SK-N-SH (cell line): ENCODE results near the gene UCP1. TPM values are rescaled to one million over a fixed set of nuclear protein-coding genes. Genes with fewer than 3 reads are reported as not detected.

ENCODE experiments used
- CTCF ChIA-PET: fragments of 300-600, 350-600 bp; formaldehyde crosslinking; extraction: SDS; loops from one replicate; lab custom pipeline; 2021; lab: Yijun Ruan, JAX
- POLR2A ChIA-PET: fragments of 350-600 bp; sonication (Branson Sonifier 250); formaldehyde crosslinking; extraction: SDS; loops from one replicate; lab custom pipeline; 2020; ENCODE audit warnings: antibody characterized with exemption, inconsistent platforms; lab: Yijun Ruan, JAX
- DNase-seq: peaks from one replicate; pipeline ENCODE4 v3.0.0; 2012
- H2AFZ ChIP-seq: fragments of 200-600 bp; sonication (generic); 2 replicates; pipeline ENCODE4 v1.8.1; 2016; ENCODE audit warnings: antibody characterized with exemption, mild to moderate bottlenecking, low read depth
- H3F3A ChIP-seq: fragments of 200-600 bp; sonication (generic); replicated peaks from 2 replicates; pipeline ENCODE3; 2016; ENCODE audit warnings: antibody characterized with exemption, mild to moderate bottlenecking; ENCODE audit not compliant: insufficient read depth
- H3K27ac ChIP-seq, 2 experiments: fragments of 200-500 bp in 1 of 2; fragments of 200-600 bp in 1 of 2; sonication (Bioruptor generic) in 1 of 2; sonication (generic), shearing (Covaris generic) in 1 of 2; 2 replicates each; pipeline versions ENCODE4 v1.5.1 to v1.6.1; 2014 to 2016; ENCODE audit warnings: low read depth in 2 of 2, inconsistent platforms in 1 of 2, low read length in 1 of 2, mild to moderate bottlenecking in 1 of 2, mixed read lengths in 1 of 2
- H3K27me3 ChIP-seq: fragments of 200-600 bp; sonication (generic), shearing (Covaris generic); 2 replicates; pipeline ENCODE4 v1.6.1; 2016; ENCODE audit warnings: mixed run types; ENCODE audit not compliant: insufficient read depth
- H3K36me3 ChIP-seq, 2 experiments: fragments of 200-500 bp in 1 of 2; fragments of 200-600 bp in 1 of 2; sonication (Bioruptor generic) in 1 of 2; sonication (generic) in 1 of 2; replicated peaks in 1 of 2; 2 replicates each; pipeline versions ENCODE3 to v1.5.1; 2014 to 2016; ENCODE audit warnings: low read length in 1 of 2, mild to moderate bottlenecking in 1 of 2; ENCODE audit not compliant: insufficient read depth in 2 of 2, control insufficient read depth in 1 of 2
- H3K4me1 ChIP-seq, 2 experiments: fragments of 200-500 bp in 1 of 2; fragments of 200-600 bp in 1 of 2; sonication (Bioruptor generic) in 1 of 2; sonication (generic), shearing (Covaris generic) in 1 of 2; 2 replicates each; pipeline versions ENCODE4 v1.5.1 to v1.6.1; 2014 to 2016; ENCODE audit warnings: low read depth in 1 of 2, low read length in 1 of 2, mixed run types in 1 of 2; ENCODE audit not compliant: insufficient read depth in 2 of 2, control insufficient read depth in 1 of 2
- H3K4me2 ChIP-seq: fragments of 200-600 bp; sonication (generic), shearing (Covaris generic); 2 replicates; pipeline ENCODE4 v1.6.1; 2017; ENCODE audit warnings: mixed run types
- H3K4me3 ChIP-seq, 2 experiments: fragments of 200-500 bp in 1 of 2; fragments of 200-600 bp in 1 of 2; sonication (Bioruptor generic) in 1 of 2; sonication (generic), shearing (Covaris generic) in 1 of 2; 2 replicates each; pipeline versions ENCODE4 v1.5.1 to v1.8.1; 2014 to 2016; ENCODE audit warnings: low read depth in 2 of 2, inconsistent platforms in 1 of 2, low read length in 1 of 2, mild to moderate bottlenecking in 1 of 2, mixed read lengths in 1 of 2, moderate library complexity in 1 of 2
- H3K79me2 ChIP-seq: fragments of 200-600 bp; sonication (generic); 2 replicates; pipeline ENCODE4 v1.8.1; 2017; ENCODE audit warnings: mild to moderate bottlenecking; ENCODE audit not compliant: insufficient read depth
- H3K9ac ChIP-seq: fragments of 200-600 bp; sonication (generic); 2 replicates; pipeline ENCODE4 v1.6.1; 2017; ENCODE audit warnings: mixed run types
- H3K9me2 ChIP-seq: fragments of 200-600 bp; sonication (generic); 2 replicates; pipeline ENCODE4 v1.6.1; 2017; ENCODE audit warnings: mixed run types
- H3K9me3 ChIP-seq: fragments of 200-600 bp; sonication (generic); 2 replicates; pipeline ENCODE4 v1.6.1; 2017; ENCODE audit warnings: mixed run types, mild to moderate bottlenecking, moderate library complexity
- H4K20me1 ChIP-seq: fragments of 200-600 bp; sonication (generic); 2 replicates; pipeline ENCODE4 v1.6.1; 2017; ENCODE audit warnings: mild to moderate bottlenecking, mixed run types; ENCODE audit not compliant: insufficient read depth
- CHD2 ChIP-seq: fragments of 150-350 bp; IDR thresholded peaks from 2 replicates; pipeline ENCODE4 v1.6.1; 2018; ENCODE audit warnings: low read length; ENCODE audit not compliant: partially characterized antibody
- EP300 ChIP-seq, 2 experiments: IDR thresholded peaks; 2 replicates each; pipeline versions ENCODE4 v1.4.0 to v1.6.1; 2012; ENCODE audit warnings: borderline replicate concordance in 1 of 2, low read depth in 1 of 2, low read length in 1 of 2
- EZH2phosphoT487 ChIP-seq: fragments of 200-600 bp; sonication (generic); IDR thresholded peaks from 2 replicates; pipeline ENCODE4 v1.6.1; 2017; ENCODE audit warnings: low read depth, mixed run types, mild to moderate bottlenecking, antibody characterized with exemption, moderate library complexity, borderline replicate concordance
- FOSL2 ChIP-seq: IDR thresholded peaks from 2 replicates; pipeline ENCODE4 v1.4.0; 2012; ENCODE audit warnings: low read depth, mild to moderate bottlenecking, moderate library complexity, borderline replicate concordance
- FOXJ3 ChIP-seq: sonication (generic); formaldehyde crosslinking; IDR thresholded peaks from 2 replicates; pipeline ENCODE4 v1.5.1; 2020; ENCODE audit warnings: mild to moderate bottlenecking, missing genetic modification reagents
- GABPA ChIP-seq: IDR thresholded peaks from 2 replicates; pipeline ENCODE4 v1.4.0; 2012; ENCODE audit warnings: low read depth, mild to moderate bottlenecking
- JUND ChIP-seq: IDR thresholded peaks from 2 replicates; pipeline ENCODE4 v1.4.0; 2012
- MEF2A ChIP-seq: IDR thresholded peaks from 2 replicates; pipeline ENCODE4 v1.4.0; 2012; ENCODE audit warnings: low read depth, borderline replicate concordance
- NFIC ChIP-seq: IDR thresholded peaks from 2 replicates; pipeline ENCODE4 v1.4.0; 2012; ENCODE audit warnings: borderline replicate concordance
- NRF1 ChIP-seq: IDR thresholded peaks from 2 replicates; pipeline ENCODE4 v1.6.1; 2012; ENCODE audit warnings: low read depth, mild to moderate bottlenecking, low read length
- POLR2AphosphoS5 ChIP-seq: IDR thresholded peaks from 2 replicates; pipeline ENCODE4 v1.6.1; 2012; ENCODE audit warnings: low read depth, low read length
- RAD21 ChIP-seq: IDR thresholded peaks from 2 replicates; pipeline ENCODE4 v1.6.1; 2012; ENCODE audit warnings: mild to moderate bottlenecking, low read length
- RFX5 ChIP-seq: IDR thresholded peaks from 2 replicates; pipeline ENCODE4 v1.6.1; 2012; ENCODE audit warnings: mild to moderate bottlenecking, improper control_type of control experiment, low read length
- RXRA ChIP-seq: IDR thresholded peaks from 2 replicates; pipeline ENCODE4 v1.4.0; 2012; ENCODE audit warnings: low read depth, mild to moderate bottlenecking, borderline replicate concordance
- SIN3A ChIP-seq: IDR thresholded peaks from 2 replicates; pipeline ENCODE4 v1.6.1; 2012; ENCODE audit warnings: low read depth, mild to moderate bottlenecking, low read length, moderate library complexity, borderline replicate concordance
- TAF1 ChIP-seq: IDR thresholded peaks from 2 replicates; pipeline ENCODE4 v1.6.1; 2012; ENCODE audit warnings: low read depth, mild to moderate bottlenecking, low read length, moderate library complexity, borderline replicate concordance
- TEAD4 ChIP-seq: IDR thresholded peaks from 2 replicates; pipeline ENCODE4 v1.4.0; 2012; ENCODE audit warnings: mild to moderate bottlenecking, borderline replicate concordance; ENCODE audit not compliant: insufficient read depth
- WGBS: methylation state at CpG from one replicate; pipeline ENCODE4 v1.1.6; 2017; ENCODE audit warnings: low lambda C conversion rate; 5-methylcytosine and 5-hydroxymethylcytosine counted together
- polyA plus RNA-seq, 3 experiments: library from polyadenylated mRNA; depleted of rRNA; stranded (reverse); fragments of >200 nt; gene quantifications; 2 replicates each; pipeline ENCODE4 v1.2.3, GENCODE V29; 2012

UCP1 gene
- polyA plus RNA-seq, 1 of the 3 experiments (the other 2 are of a cell fraction): not detected

DNA sequence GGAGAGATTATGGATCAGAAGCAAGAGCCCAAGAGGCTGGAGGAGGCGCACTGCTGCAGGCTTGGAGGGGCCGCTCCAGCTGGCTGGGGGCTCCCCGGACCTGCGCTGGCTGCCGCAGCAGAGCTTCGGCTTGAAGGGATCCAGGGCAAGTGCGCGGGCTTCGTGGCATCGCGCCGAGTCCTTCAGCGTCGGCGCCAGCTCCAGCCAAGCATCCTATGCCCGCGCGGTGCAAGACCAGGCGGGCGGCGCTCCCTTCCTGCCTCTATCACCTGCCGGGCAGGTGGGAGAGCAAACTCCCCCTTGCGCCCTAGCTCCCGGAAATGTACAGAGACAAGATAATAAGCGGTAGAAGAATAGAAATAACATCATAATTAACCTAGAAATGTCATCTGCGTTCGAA lies 10.5 kb upstream of the UCP1 start:
- Histone ChIP-seq H3K9me2 (no peaks in the 10 kb centered on the region), H3K9ac (no peak overlapping the region), H3K4me2 (no peak overlapping the region), H3K36me3 (no peaks in the 10 kb centered on the region), H2AFZ (no peak overlapping the region), H3K27ac (no peak overlapping the region), H3K27me3 (peaks cover 34% of the 10 kb centered on the region; the same call in 1 of the 2 replicates), H3K79me2 (no peaks in the 10 kb centered on the region), H3K4me3 (peak overlapping the region in 1 of 2 experiments; percentile 19; a peak in 1 of 4 replicates), H4K20me1 (no peaks in the 10 kb centered on the region), H3K9me3 (no peaks in the 10 kb centered on the region), H3K4me1 (peaks cover 0 to 4% of the 10 kb centered on the region in 2 experiments; a peak in 1 of 4 replicates), H3F3A (no peaks in the 10 kb centered on the region)
- TF ChIP-seq POLR2AphosphoS5: no peak
- peak; percentile 70 for DNase-seq
- POLR2A ChIA-PET: no interaction called here
- 23% methylated on average over 20 of the region's 27 CpGs for WGBS
- CTCF ChIA-PET: interaction anchor here (1.2 to 2.4 kb wide), 5 partner anchors 10 to 272 kb away, joined by 3 to 10 read pairs (median 4); partner anchors contain the start of gene UCP1

DNA sequence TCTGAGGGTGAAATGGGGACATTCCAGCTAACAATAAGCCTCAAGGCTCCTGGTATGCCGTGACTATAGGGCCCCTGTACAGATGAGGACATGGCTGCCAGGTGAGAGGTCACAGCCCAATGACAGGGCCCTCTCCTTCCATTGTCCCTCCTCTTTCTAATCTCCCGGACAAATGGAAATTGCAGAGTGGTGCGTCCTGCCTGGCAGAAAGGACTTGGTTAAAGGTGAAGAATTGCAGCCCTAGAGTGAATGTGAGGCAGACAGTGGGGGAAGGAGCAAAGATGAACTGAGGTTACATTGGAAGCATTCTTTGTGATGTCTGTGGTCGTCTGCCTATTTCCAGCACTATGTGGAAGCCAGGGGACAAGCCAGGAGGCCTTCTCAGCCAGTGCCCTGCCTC lies 6.7 kb upstream of the UCP1 start:
- no peak overlapping the region for H2AFZ ChIP-seq
- TF ChIP-seq GABPA (no peak), FOXJ3 (CRISPR knock-in tag) (no peak), RFX5 (no peak), NFIC (no peak), EZH2phosphoT487 (no peak), RXRA (no peak), NRF1 (no peak), TAF1 (no peak), SIN3A (no peak), RAD21 (no peak), FOSL2 (no peak), CHD2 (no peak), JUND (no peak), MEF2A (no peak), EP300 (IDR thresholded peaks at IDR 0.05; ENCODE audit: borderline replicate concordance in 1 of 2, low read depth in 1 of 2, low read length in 1 of 2) (no peak), TEAD4 (no peak)
- DNase-seq: no peak
- no peak overlapping the region for H3K9ac ChIP-seq
- H3K4me3 ChIP-seq: no peak overlapping the region
- ChIA-PET POLR2A (no interaction called here), CTCF (no interaction called here)
- H4K20me1 ChIP-seq: no peaks in the 10 kb centered on the region
- H3K9me3 ChIP-seq: no peaks in the 10 kb centered on the region
- peaks cover 0 to 4% of the 10 kb centered on the region in 2 experiments; a peak in 1 of 4 replicates for H3K4me1 ChIP-seq
- H3F3A ChIP-seq: no peaks in the 10 kb centered on the region
- no peaks in the 10 kb centered on the region for H3K36me3 ChIP-seq
- H3K79me2 ChIP-seq: no peaks in the 10 kb centered on the region
- WGBS: 55% methylated on average over 4 of the region's 4 CpGs
- H3K4me2 ChIP-seq: no peak overlapping the region
- peaks cover 28% of the 10 kb centered on the region; the same call in 1 of the 2 replicates for H3K27me3 ChIP-seq
- H3K9me2 ChIP-seq: no peaks in the 10 kb centered on the region
- H3K27ac ChIP-seq: no peak overlapping the region
